GM12874 (cell line): ENCODE results near the gene PPP6R1.

Experiments
- CTCF ChIP-seq: IDR thresholded peaks from 2 replicates; pipeline ENCODE4 v1.5.1; 2011; ENCODE audit warnings: low read depth, mild to moderate bottlenecking, control low read depth, low read length, moderate library complexity; ENCODE audit not compliant: insufficient read depth

The PPP6R1 gene

GRCh38 chr19:55279340-55279739 lies 20.5 kb upstream of the PPP6R1 start:
- no peak for TF ChIP-seq CTCF

- no peak for TF ChIP-seq CTCF
Observed at GRCh38 chr19:55278391-55279135, 19.7 kb upstream of the PPP6R1 start.

- no peak for TF ChIP-seq CTCF
Observed at GRCh38 chr19:55277494-55277893, 18.7 kb upstream of the PPP6R1 start.

GRCh38 chr19:55276720-55277430 lies 18.1 kb upstream of the PPP6R1 start:
- no peak for TF ChIP-seq CTCF

GRCh38 chr19:55275851-55276719 lies 17.3 kb upstream of the PPP6R1 start:
- TF ChIP-seq CTCF: no peak

GRCh38 chr19:55273978-55274707 lies 15.3 kb upstream of the PPP6R1 start:
- TF ChIP-seq CTCF: no peak
